Ishikawa (cell line): ENCODE results near the gene KIF13A.

ENCODE experiments used
- CEBPB ChIP-seq: IDR thresholded peaks from 2 replicates; pipeline ENCODE4 v1.6.1; 2012
- TF ChIP-seq, protein P1 (sequence below): IDR thresholded peaks from 2 replicates; pipeline ENCODE4 v1.6.1; 2012

GRCh38 chr6:17884498-17885478, 102.6 kb downstream of the KIF13A start:
- no peak for TF ChIP-seq CEBPB
- TF ChIP-seq, protein P1, sequence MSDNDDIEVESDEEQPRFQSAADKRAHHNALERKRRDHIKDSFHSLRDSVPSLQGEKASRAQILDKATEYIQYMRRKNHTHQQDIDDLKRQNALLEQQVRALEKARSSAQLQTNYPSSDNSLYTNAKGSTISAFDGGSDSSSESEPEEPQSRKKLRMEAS, result no peak
